IgD-negative memory B cell (primary cell): Measurements from ENCODE around the gene GCN1. TPM values are rescaled to one million over a fixed set of nuclear protein-coding genes. Genes with fewer than 3 reads are reported as not detected.

Source experiments
- H3K27ac Mint-ChIP-seq, 3 donors: one replicate each; pipeline ENCODE4 v1.8.0; 2020 to 2022; ENCODE audit warnings: mild to moderate bottlenecking in 3 of 3, mixed read lengths in 3 of 3, moderate library complexity in 1 of 3
- H3K27me3 Mint-ChIP-seq: one replicate; pipeline ENCODE4 v1.8.0; 2021; ENCODE audit warnings: mixed read lengths
- H3K36me3 Mint-ChIP-seq: one replicate; pipeline ENCODE4 v1.8.0; 2020; ENCODE audit warnings: mild to moderate bottlenecking, mixed read lengths
- H3K4me1 Mint-ChIP-seq, 3 donors: one replicate each; pipeline ENCODE4 v1.8.0; 2020 to 2022; ENCODE audit warnings: mixed read lengths in 3 of 3, mild to moderate bottlenecking in 1 of 3
- H3K4me3 Mint-ChIP-seq, 4 donors: one replicate each; pipeline ENCODE4 v1.8.0; 2020 to 2022; ENCODE audit warnings: mild to moderate bottlenecking in 4 of 4, mixed read lengths in 4 of 4, moderate library complexity in 3 of 4
- H3K9me3 Mint-ChIP-seq, 3 donors: one replicate each; pipeline ENCODE4 v1.8.0; 2020 to 2021; ENCODE audit warnings: mixed read lengths in 3 of 3, mild to moderate bottlenecking in 1 of 3
- polyA plus RNA-seq: library from polyadenylated mRNA; unstranded; fragments of 300-500 nt; fragmentation: Illumina TruSeq; gene quantifications from one replicate; pipeline ENCODE4 v1.2.3, GENCODE V29; 2021

The GCN1 gene
- polyA plus RNA-seq, 1 donor from 2014 or later, result 18.4 TPM

GRCh38 chr12:120235369-120236323, 41.1 kb upstream of the GCN1 start:
- H3K9me3 Mint-ChIP-seq, result no peaks in the 10 kb centered on the region
- peak overlapping the region in 2 of 4 donors; percentile 5 to 39 for H3K4me3 Mint-ChIP-seq
- no peak overlapping the region for H3K27ac Mint-ChIP-seq
- peaks cover 52% of the 10 kb centered on the region for H3K27me3 Mint-ChIP-seq
- H3K4me1 Mint-ChIP-seq, result peaks cover 4 to 17% (median 10%) of the 10 kb centered on the region in 3 donors
- H3K36me3 Mint-ChIP-seq, result peaks cover 2% of the 10 kb centered on the region

- Mint-ChIP-seq H3K9me3 (no peaks in the 10 kb centered on the region), H3K36me3 (peaks cover 2% of the 10 kb centered on the region), H3K4me1 (peaks cover 4 to 17% (median 10%) of the 10 kb centered on the region in 3 donors), H3K27ac (no peak overlapping the region), H3K27me3 (peaks cover 44% of the 10 kb centered on the region), H3K4me3 (peak overlapping the region in 1 of 4 donors; percentile 5)
These were observed 40.3 kb upstream of the GCN1 start for GRCh38 chr12:120234643-120235368.

GRCh38 chr12:120231316-120232011, 36.9 kb upstream of the GCN1 start:
- peak overlapping the region in 2 of 4 donors; percentile 17 to 84 for H3K4me3 Mint-ChIP-seq
- H3K27me3 Mint-ChIP-seq, result peaks cover 31% of the 10 kb centered on the region
- peaks cover 2% of the 10 kb centered on the region for H3K36me3 Mint-ChIP-seq
- H3K9me3 Mint-ChIP-seq, result no peaks in the 10 kb centered on the region
- peak overlapping the region in 1 of 3 donors; percentile 53 for H3K27ac Mint-ChIP-seq
- H3K4me1 Mint-ChIP-seq, result peaks cover 6 to 23% (median 15%) of the 10 kb centered on the region in 3 donors

- H3K4me3 Mint-ChIP-seq, result peak overlapping the region in 2 of 4 donors; percentile 17 to 84
- H3K27me3 Mint-ChIP-seq, result peaks cover 27% of the 10 kb centered on the region
- peak overlapping the region in 1 of 3 donors; percentile 53 for H3K27ac Mint-ChIP-seq
- peaks cover 2% of the 10 kb centered on the region for H3K36me3 Mint-ChIP-seq
- peaks cover 6 to 23% (median 17%) of the 10 kb centered on the region in 3 donors for H3K4me1 Mint-ChIP-seq
- no peaks in the 10 kb centered on the region for H3K9me3 Mint-ChIP-seq
These were observed 36.4 kb upstream of the GCN1 start for GRCh38 chr12:120230974-120231315.

GRCh38 chr12:120230326-120230973, 35.9 kb upstream of the GCN1 start:
- peaks cover 9 to 23% (median 19%) of the 10 kb centered on the region in 3 donors for H3K4me1 Mint-ChIP-seq
- no peaks in the 10 kb centered on the region for H3K9me3 Mint-ChIP-seq
- H3K36me3 Mint-ChIP-seq, result peaks cover under 1% of the 10 kb centered on the region
- H3K4me3 Mint-ChIP-seq, result no peak overlapping the region
- no peak overlapping the region for H3K27ac Mint-ChIP-seq
- peaks cover 24% of the 10 kb centered on the region for H3K27me3 Mint-ChIP-seq

- H3K27me3 Mint-ChIP-seq, result peaks cover 25% of the 10 kb centered on the region
- no peak overlapping the region for H3K4me3 Mint-ChIP-seq
- peaks cover 9 to 27% (median 20%) of the 10 kb centered on the region in 3 donors for H3K4me1 Mint-ChIP-seq
- H3K36me3 Mint-ChIP-seq, result no peaks in the 10 kb centered on the region
- H3K27ac Mint-ChIP-seq, result no peak overlapping the region
- no peaks in the 10 kb centered on the region for H3K9me3 Mint-ChIP-seq
These were observed 35.2 kb upstream of the GCN1 start for GRCh38 chr12:120229487-120230325.

GRCh38 chr12:120229071-120229486, 34.6 kb upstream of the GCN1 start:
- Mint-ChIP-seq H3K9me3 (no peaks in the 10 kb centered on the region), H3K4me3 (no peak overlapping the region), H3K36me3 (no peaks in the 10 kb centered on the region), H3K27me3 (peaks cover 25% of the 10 kb centered on the region), H3K27ac (no peak overlapping the region), H3K4me1 (peaks cover 9 to 27% (median 20%) of the 10 kb centered on the region in 3 donors)

- H3K4me1 Mint-ChIP-seq, result peaks cover 9 to 27% (median 20%) of the 10 kb centered on the region in 3 donors
- peaks cover 25% of the 10 kb centered on the region for H3K27me3 Mint-ChIP-seq
- no peaks in the 10 kb centered on the region for H3K9me3 Mint-ChIP-seq
- no peak overlapping the region for H3K27ac Mint-ChIP-seq
- no peaks in the 10 kb centered on the region for H3K36me3 Mint-ChIP-seq
- H3K4me3 Mint-ChIP-seq, result peak overlapping the region in 1 of 4 donors; percentile 47
These were observed 34.0 kb upstream of the GCN1 start for GRCh38 chr12:120228291-120229070.

GRCh38 chr12:120228041-120228290, 33.5 kb upstream of the GCN1 start:
- Mint-ChIP-seq H3K4me3 (peak overlapping the region in 1 of 4 donors; percentile 47), H3K9me3 (no peaks in the 10 kb centered on the region), H3K4me1 (peaks cover 8 to 25% (median 19%) of the 10 kb centered on the region in 3 donors), H3K27me3 (peaks cover 25% of the 10 kb centered on the region), H3K36me3 (no peaks in the 10 kb centered on the region), H3K27ac (no peak overlapping the region)

- no peak overlapping the region for H3K27ac Mint-ChIP-seq
- H3K9me3 Mint-ChIP-seq, result no peaks in the 10 kb centered on the region
- H3K4me1 Mint-ChIP-seq, result peaks cover 5 to 20% (median 13%) of the 10 kb centered on the region in 3 donors
- H3K4me3 Mint-ChIP-seq, result no peak overlapping the region
- peaks cover 20% of the 10 kb centered on the region for H3K27me3 Mint-ChIP-seq
- H3K36me3 Mint-ChIP-seq, result no peaks in the 10 kb centered on the region
These were observed 32.9 kb upstream of the GCN1 start for GRCh38 chr12:120227233-120228040.

- no peaks in the 10 kb centered on the region for H3K36me3 Mint-ChIP-seq
- H3K9me3 Mint-ChIP-seq, result no peaks in the 10 kb centered on the region
- peak overlapping the region in 1 of 4 donors; percentile 4 for H3K4me3 Mint-ChIP-seq
- H3K27ac Mint-ChIP-seq, result no peak overlapping the region
- H3K4me1 Mint-ChIP-seq, result peaks cover 5 to 13% (median 10%) of the 10 kb centered on the region in 3 donors
- H3K27me3 Mint-ChIP-seq, result peaks cover 14% of the 10 kb centered on the region
These were observed 31.5 kb upstream of the GCN1 start for GRCh38 chr12:120225852-120226640.

GRCh38 chr12:120225200-120225558, 30.7 kb upstream of the GCN1 start:
- no peak overlapping the region for H3K27ac Mint-ChIP-seq
- H3K4me3 Mint-ChIP-seq, result peak overlapping the region in 1 of 4 donors; percentile 27
- peaks cover 12% of the 10 kb centered on the region for H3K27me3 Mint-ChIP-seq
- no peaks in the 10 kb centered on the region for H3K36me3 Mint-ChIP-seq
- H3K9me3 Mint-ChIP-seq, result no peaks in the 10 kb centered on the region
- H3K4me1 Mint-ChIP-seq, result peaks cover 5 to 13% (median 9%) of the 10 kb centered on the region in 3 donors
